Fibroblast of upper back skin (primary cell): ENCODE results near the gene DCP2.

Source experiments
- DNase-seq: peaks from one replicate; pipeline ENCODE4 v3.0.0-alpha.2; 2013

DCP2 gene

GRCh38 chr5:112968411-112969106, 8.0 kb upstream of the DCP2 start:
- DNase-seq = no peak

- no peak for DNase-seq
Observed at GRCh38 chr5:112971276-112971675, 5.3 kb upstream of the DCP2 start.

GRCh38 chr5:112973036-112973435, 3.6 kb upstream of the DCP2 start:
- no peak for DNase-seq

- DNase-seq = no peak
Observed at GRCh38 chr5:112973904-112974303, 2.7 kb upstream of the DCP2 start.

GRCh38 chr5:112974901-112975300, 1.7 kb upstream of the DCP2 start:
- no peak for DNase-seq

- no peak for DNase-seq
Observed at GRCh38 chr5:112975721-112976431, 722 bp upstream of the DCP2 start.

- peak; percentile 8 for DNase-seq
Observed at GRCh38 chr5:112977440-112977861, 853 bp downstream of the DCP2 start.

- no peak for DNase-seq
Observed at GRCh38 chr5:112978836-112979235, 2.2 kb downstream of the DCP2 start.

GRCh38 chr5:112979723-112980122, 3.1 kb downstream of the DCP2 start:
- DNase-seq = no peak

- peak; percentile 61 for DNase-seq
Observed at GRCh38 chr5:112983363-112983762, 6.8 kb downstream of the DCP2 start.

GRCh38 chr5:112986224-112986623, 9.6 kb downstream of the DCP2 start:
- DNase-seq = no peak

GRCh38 chr5:112995764-112996618, 19.4 kb downstream of the DCP2 start:
- DNase-seq = peak; percentile 68

GRCh38 chr5:112996830-112997374, 20.3 kb downstream of the DCP2 start:
- DNase-seq = peak; percentile 41

GRCh38 chr5:112998296-112998695, 21.7 kb downstream of the DCP2 start:
- no peak for DNase-seq

- peak; percentile 25 for DNase-seq
Observed at GRCh38 chr5:113000466-113000865, 23.9 kb downstream of the DCP2 start.

GRCh38 chr5:113002423-113002822, 25.8 kb downstream of the DCP2 start:
- no peak for DNase-seq

GRCh38 chr5:113003763-113004162, 27.2 kb downstream of the DCP2 start:
- DNase-seq = no peak

GRCh38 chr5:113005454-113005853, 28.9 kb downstream of the DCP2 start:
- DNase-seq = peak; percentile 22

GRCh38 chr5:113017881-113018635, 41.5 kb downstream of the DCP2 start:
- DNase-seq = no peak

GRCh38 chr5:113020461-113021273, 44.1 kb downstream of the DCP2 start:
- DNase-seq = peak; percentile 56

GRCh38 chr5:113022661-113023060, 46.1 kb downstream of the DCP2 start:
- peak; percentile 15 for DNase-seq
